Prostate gland (tissue), 2 donors: ENCODE data around the gene PRDM16. TPM values are rescaled to one million over a fixed set of nuclear protein-coding genes. Genes with fewer than 3 reads are reported as not detected.

ENCODE experiments used
- DNase-seq: peaks from one replicate; pipeline ENCODE4 v3.0.0-alpha.2; 2019; ENCODE audit warnings: low spot score
- H3K27ac ChIP-seq, 2 donors: fragments of 200-600 bp; sonication (generic); 2 replicates each; pipeline ENCODE4 v1.5.1; 2017 to 2019
- H3K27me3 ChIP-seq: fragments of 200-600 bp; sonication (generic); replicated peaks from 2 replicates; pipeline ENCODE4 v1.5.1; 2019; ENCODE audit not compliant: insufficient read depth
- H3K36me3 ChIP-seq, 2 donors: fragments of 200-600 bp; sonication (generic); 1 replicate in 1 of 2; 2 replicates in 1 of 2; pipeline versions ENCODE4 v1.5.1 to v1.8.1; 2017 to 2019
- H3K4me1 ChIP-seq: fragments of 200-600 bp; sonication (generic); replicated peaks from 2 replicates; pipeline ENCODE4 v1.5.1; 2019
- H3K4me3 ChIP-seq, 2 donors: fragments of 200-600 bp; sonication (generic); 2 replicates each; pipeline ENCODE4 v1.5.1; 2017 to 2019
- H3K9me3 ChIP-seq: fragments of 200-600 bp; sonication (generic); 2 replicates; pipeline ENCODE4 v1.5.1; 2017
- POLR2A ChIP-seq: fragments of 450-650 bp; IDR thresholded peaks from one replicate; pipeline ENCODE4 v1.6.1; 2016; ENCODE audit warnings: antibody characterized with exemption, mild to moderate bottlenecking
- POLR2AphosphoS5 ChIP-seq: sonication (generic); formaldehyde crosslinking; IDR thresholded peaks from one replicate; pipeline ENCODE4 v1.6.1; 2017; ENCODE audit warnings: antibody characterized with exemption
- WGBS: methylation state at CpG from one replicate; pipeline ENCODE4 v1.1.5; 2018; 5-methylcytosine and 5-hydroxymethylcytosine counted together
- intact Hi-C: fragments of 100-400 bp; cut with DNase I; formaldehyde crosslinking; loops from one replicate; pipeline ENCODE4 v1.14.2; 2022
- total RNA-seq, 2 donors: library from RNA; depleted of rRNA; stranded (reverse); fragments of >200 nt; gene quantifications; one replicate each; pipeline ENCODE4 v1.1.0, GENCODE V29; 2016
- TF ChIP-seq, protein P1 (sequence below), 4 experiments: fragments of 200-600 bp in 2 of 4; fragments of 450-650 bp in 2 of 4; sonication (generic) in 2 of 4; IDR thresholded peaks; 1 replicate in 3 of 4; 2 replicates in 1 of 4; pipeline ENCODE4 v1.5.1; 2016 to 2019; ENCODE audit warnings: antibody characterized with exemption in 4 of 4, mild to moderate bottlenecking in 2 of 4, moderate library complexity in 2 of 4

The PRDM16 gene
- total RNA-seq, 2 donors from 2014 or later, result 0.23 to 6.5 TPM

DNA sequence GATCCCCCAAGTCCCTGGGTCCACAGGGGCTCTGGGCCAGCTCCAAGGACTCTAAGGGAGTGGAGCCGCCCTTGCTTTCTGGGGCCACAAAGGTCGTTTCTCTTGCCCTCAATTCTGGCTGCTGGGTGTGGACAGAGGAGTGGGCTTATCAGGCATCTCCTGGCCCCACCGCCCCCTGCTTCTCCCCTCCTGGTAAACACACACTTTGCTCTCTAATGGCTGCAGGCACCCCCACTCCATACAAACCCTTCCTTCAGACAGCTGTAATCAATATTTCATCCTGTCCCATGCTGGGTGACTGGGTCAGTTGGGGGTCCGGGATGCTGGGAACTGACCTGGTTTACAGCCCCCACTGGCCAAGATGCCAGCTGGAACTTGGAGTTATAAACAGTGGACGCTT, 67.5 kb downstream of the PRDM16 start:
- no peak overlapping the region for H3K4me3 ChIP-seq
- peaks cover 6% of the 10 kb centered on the region for H3K27me3 ChIP-seq
- no peaks in the 10 kb centered on the region for H3K4me1 ChIP-seq
- no peaks in the 10 kb centered on the region for H3K36me3 ChIP-seq
- TF ChIP-seq, protein P1, sequence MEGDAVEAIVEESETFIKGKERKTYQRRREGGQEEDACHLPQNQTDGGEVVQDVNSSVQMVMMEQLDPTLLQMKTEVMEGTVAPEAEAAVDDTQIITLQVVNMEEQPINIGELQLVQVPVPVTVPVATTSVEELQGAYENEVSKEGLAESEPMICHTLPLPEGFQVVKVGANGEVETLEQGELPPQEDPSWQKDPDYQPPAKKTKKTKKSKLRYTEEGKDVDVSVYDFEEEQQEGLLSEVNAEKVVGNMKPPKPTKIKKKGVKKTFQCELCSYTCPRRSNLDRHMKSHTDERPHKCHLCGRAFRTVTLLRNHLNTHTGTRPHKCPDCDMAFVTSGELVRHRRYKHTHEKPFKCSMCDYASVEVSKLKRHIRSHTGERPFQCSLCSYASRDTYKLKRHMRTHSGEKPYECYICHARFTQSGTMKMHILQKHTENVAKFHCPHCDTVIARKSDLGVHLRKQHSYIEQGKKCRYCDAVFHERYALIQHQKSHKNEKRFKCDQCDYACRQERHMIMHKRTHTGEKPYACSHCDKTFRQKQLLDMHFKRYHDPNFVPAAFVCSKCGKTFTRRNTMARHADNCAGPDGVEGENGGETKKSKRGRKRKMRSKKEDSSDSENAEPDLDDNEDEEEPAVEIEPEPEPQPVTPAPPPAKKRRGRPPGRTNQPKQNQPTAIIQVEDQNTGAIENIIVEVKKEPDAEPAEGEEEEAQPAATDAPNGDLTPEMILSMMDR (IDR thresholded peaks at IDR 0.05), result no peak
- TF ChIP-seq POLR2AphosphoS5 (no peak), POLR2A (no peak)
- intact Hi-C loops, result no loop called here
- WGBS, result 78% methylated on average over 5 of the region's 5 CpGs
- no peak for DNase-seq
- H3K27ac ChIP-seq, result no peak overlapping the region
- H3K9me3 ChIP-seq, result no peaks in the 10 kb centered on the region

DNA sequence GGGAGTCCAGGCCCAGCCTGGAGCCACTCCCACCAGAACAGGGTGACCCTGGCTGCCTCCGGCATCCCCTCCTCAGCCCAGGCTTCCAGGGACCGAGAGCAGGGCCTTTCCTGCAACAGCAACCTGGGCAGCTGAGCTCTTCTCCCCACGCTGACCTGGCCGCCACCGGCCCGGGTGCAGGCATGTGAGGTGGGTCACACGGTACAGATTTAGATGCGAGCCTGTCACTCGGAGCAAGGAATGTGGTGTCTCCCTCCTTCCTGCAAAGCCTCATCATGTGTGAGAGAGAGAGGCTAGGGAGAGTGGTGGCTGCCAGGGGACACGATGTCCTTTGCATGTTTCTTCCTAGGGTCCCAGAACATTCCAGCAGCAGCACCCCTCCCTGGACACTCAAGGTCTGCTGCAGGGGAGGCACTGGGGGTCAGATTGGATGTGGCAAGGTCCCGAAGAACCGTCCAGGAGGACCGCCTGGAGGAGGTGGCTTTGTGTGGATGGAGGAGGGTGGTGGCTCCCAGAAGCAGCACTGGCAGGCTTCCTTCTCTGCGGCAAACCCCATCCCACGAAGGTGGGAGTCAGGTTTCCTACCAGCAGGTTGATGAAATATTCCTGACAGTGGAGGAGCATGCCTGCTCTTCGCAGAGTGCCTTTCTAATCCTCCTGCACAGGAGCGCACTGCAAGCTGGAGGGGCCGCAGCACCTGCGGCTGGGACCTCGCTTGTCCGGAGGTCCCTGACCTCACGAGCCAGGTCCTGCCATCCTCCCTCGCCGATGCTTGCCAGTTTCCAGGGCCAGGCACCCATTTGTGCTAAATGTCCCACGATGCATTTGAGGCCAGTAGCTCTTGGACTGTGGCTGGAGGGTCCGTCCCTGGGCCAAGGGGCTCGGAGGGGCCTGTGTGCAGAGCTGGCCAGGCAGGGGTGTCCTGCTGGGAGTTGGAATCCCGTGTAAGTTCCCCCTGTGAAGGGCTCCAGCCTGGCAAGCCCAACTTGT, 68.4 kb downstream of the PRDM16 start:
- Histone ChIP-seq H3K9me3 (no peaks in the 10 kb centered on the region), H3K4me3 (no peak overlapping the region), H3K27me3 (peaks cover 13% of the 10 kb centered on the region), H3K27ac (no peak overlapping the region), H3K36me3 (no peaks in the 10 kb centered on the region), H3K4me1 (no peaks in the 10 kb centered on the region)
- WGBS, result 84% methylated on average over 28 of the region's 28 CpGs
- no peak for DNase-seq
- intact Hi-C loops, result no loop called here
- no peak for TF ChIP-seq POLR2AphosphoS5
- TF ChIP-seq POLR2A, result no peak
- TF ChIP-seq, protein P1 (IDR thresholded peaks at IDR 0.05), result no peak

DNA sequence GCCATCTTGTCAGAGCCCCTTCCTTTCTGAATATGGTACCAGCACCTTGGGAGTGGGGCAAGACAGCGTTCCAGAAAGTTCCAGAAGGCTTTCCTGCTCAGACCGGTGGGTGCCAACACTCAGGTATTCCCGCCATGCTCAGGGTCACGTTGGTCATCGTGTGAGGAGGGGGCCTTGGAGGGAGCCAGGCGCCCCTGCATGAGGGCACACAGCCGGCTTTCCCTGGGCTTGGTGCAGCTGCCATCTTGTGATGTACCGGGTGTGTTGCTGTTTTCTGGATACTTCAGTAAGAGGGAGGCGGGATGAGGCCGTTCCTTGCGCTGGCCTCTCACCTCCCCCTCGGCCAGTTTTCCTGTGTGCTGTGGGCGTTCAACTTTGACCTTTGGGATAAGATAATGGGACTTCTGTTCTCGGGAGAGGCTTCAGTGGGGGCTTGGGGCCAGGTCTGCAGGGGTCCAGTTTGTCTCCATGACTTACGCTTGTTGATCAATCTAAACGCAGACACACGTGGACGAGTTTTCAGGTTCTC, 69.7 kb downstream of the PRDM16 start:
- no peaks in the 10 kb centered on the region for H3K36me3 ChIP-seq
- H3K4me3 ChIP-seq, result no peak overlapping the region
- no peaks in the 10 kb centered on the region for H3K9me3 ChIP-seq
- no peak for DNase-seq
- TF ChIP-seq POLR2A (no peak), POLR2AphosphoS5 (no peak)
- TF ChIP-seq, protein P1 (IDR thresholded peaks at IDR 0.05), result no peak
- no peaks in the 10 kb centered on the region for H3K4me1 ChIP-seq
- intact Hi-C loops, result no loop called here
- WGBS, result 81% methylated on average over 16 of the region's 18 CpGs
- no peak overlapping the region for H3K27ac ChIP-seq
- peaks cover 15% of the 10 kb centered on the region for H3K27me3 ChIP-seq

DNA sequence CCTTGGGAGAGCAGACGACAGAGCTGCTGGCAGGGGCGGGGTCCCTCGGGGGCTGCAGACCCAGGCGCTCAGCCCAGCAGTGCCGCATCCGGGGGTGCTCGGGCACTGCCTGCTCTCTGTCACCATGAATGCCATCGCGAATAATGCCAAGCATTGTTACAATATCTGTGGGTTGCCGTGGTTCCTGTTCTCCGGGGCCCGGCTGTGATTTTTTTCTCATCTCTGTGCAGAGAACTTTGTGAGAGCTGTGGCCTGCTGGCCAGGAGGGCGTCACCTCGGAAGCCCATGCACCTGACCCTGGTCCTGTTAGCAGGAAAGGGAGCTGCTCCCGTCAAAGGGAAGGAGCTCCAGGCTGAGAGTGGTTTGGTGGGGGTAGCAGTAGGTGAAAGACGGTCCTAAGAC, 70.4 kb downstream of the PRDM16 start:
- 25% methylated on average over 11 of the region's 16 CpGs for WGBS

More for the DNA sequence above, 70.4 kb downstream of the PRDM16 start:
- intact Hi-C loops, result no loop called here
- no peak overlapping the region for H3K27ac ChIP-seq
- H3K4me1 ChIP-seq, result no peaks in the 10 kb centered on the region
- DNase-seq, result no peak
- TF ChIP-seq POLR2AphosphoS5, result no peak
- TF ChIP-seq, protein P1 (IDR thresholded peaks at IDR 0.05), result no peak
- no peak for TF ChIP-seq POLR2A
- H3K27me3 ChIP-seq, result peaks cover 15% of the 10 kb centered on the region
- no peak overlapping the region for H3K4me3 ChIP-seq
- H3K36me3 ChIP-seq, result no peaks in the 10 kb centered on the region
- H3K9me3 ChIP-seq, result no peaks in the 10 kb centered on the region
